ENCODE data around the gene PRKAG2. TPM values are rescaled to one million over a fixed set of nuclear protein-coding genes. Genes with fewer than 3 reads are reported as not detected.

PRKAG2 gene
- polyA plus RNA-seq, 1 of the 3 experiments (the other 2 are of a cell fraction), result 51.6 TPM

DNA sequence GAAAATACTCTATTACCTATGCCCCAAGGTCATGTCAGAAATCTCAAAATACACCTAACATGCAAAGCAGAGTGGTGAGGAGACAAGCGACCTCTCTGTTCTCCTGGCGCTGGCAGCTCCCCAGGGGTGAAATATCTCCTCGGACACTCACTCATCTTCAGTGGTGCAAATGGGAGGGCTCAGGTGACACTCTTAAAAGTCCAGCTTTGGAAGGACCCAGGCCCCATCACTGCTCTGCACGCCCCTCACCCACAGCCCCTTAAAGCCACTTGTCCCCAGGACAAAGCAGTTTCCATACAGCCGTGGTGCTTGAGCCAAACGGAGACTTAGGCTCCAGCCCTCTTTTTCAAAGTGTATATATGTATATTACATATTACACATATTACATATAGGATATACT lies 12.4 kb downstream of the PRKAG2 start:
- H3K27me3 ChIP-seq (ENCODE audit: insufficient read depth), result peaks cover 29% of the 10 kb centered on the region
- no peak overlapping the region for H3K4me2 ChIP-seq
- no peak overlapping the region for H3K9ac ChIP-seq
- no peaks in the 10 kb centered on the region for H3F3A ChIP-seq (replicated peaks; ENCODE audit: insufficient read depth)
- H3K9me3 ChIP-seq, result no peaks in the 10 kb centered on the region
- ChIA-PET POLR2A (no interaction called here), CTCF (interaction anchor here (1.6 kb wide), 1 partner anchor 13 kb away, joined by 5 read pairs; the partner anchor contains the start of gene PRKAG2)
- WGBS (ENCODE audit: low lambda C conversion rate), result 76% methylated on average over 6 of the region's 6 CpGs
- no peak overlapping the region for H3K4me3 ChIP-seq (ENCODE audit: low read depth in 2 of 2, low read length in 1 of 2)
- no peak for DNase-seq
- no peaks in the 10 kb centered on the region for H3K79me2 ChIP-seq (ENCODE audit: insufficient read depth)
- H4K20me1 ChIP-seq (ENCODE audit: insufficient read depth), result no peaks in the 10 kb centered on the region
- peaks cover 0 to 19% of the 10 kb centered on the region in 2 experiments; a peak in 1 of 4 replicates for H3K4me1 ChIP-seq (ENCODE audit: control insufficient read depth in 1 of 2, insufficient read depth in 2 of 2, low read depth in 1 of 2, low read length in 1 of 2)
- no peaks in the 10 kb centered on the region for H3K36me3 ChIP-seq (replicated peaks in 1 of 2; ENCODE audit: control insufficient read depth in 1 of 2, insufficient read depth in 2 of 2, low read length in 1 of 2)
- H2AFZ ChIP-seq (ENCODE audit: low read depth), result no peak overlapping the region
- H3K27ac ChIP-seq (ENCODE audit: low read depth in 2 of 2, low read length in 1 of 2), result no peak overlapping the region
- TF ChIP-seq SMC3 (IDR thresholded peaks at IDR 0.05; ENCODE audit: low read depth, low read length), result no peak
- no peak for TF ChIP-seq RCOR1 (IDR thresholded peaks at IDR 0.05; ENCODE audit: low read length)
- TF ChIP-seq TEAD4 (IDR thresholded peaks at IDR 0.05; ENCODE audit: borderline replicate concordance, insufficient read depth), result no peak
- no peak for TF ChIP-seq RFX5 (IDR thresholded peaks at IDR 0.05; ENCODE audit: low read length)
- TF ChIP-seq FOXJ3 (CRISPR knock-in tag; IDR thresholded peaks at IDR 0.05), result no peak
- TF ChIP-seq RXRA (IDR thresholded peaks at IDR 0.05; ENCODE audit: borderline replicate concordance, low read depth), result no peak
- no peak for TF ChIP-seq REST (IDR thresholded peaks at IDR 0.05; ENCODE audit: low read depth, low read length)
- no peak for TF ChIP-seq MAX (IDR thresholded peaks at IDR 0.05; ENCODE audit: low read depth)
- no peak for TF ChIP-seq MXI1 (IDR thresholded peaks at IDR 0.05; ENCODE audit: low read depth, low read length)
- no peak for TF ChIP-seq FOSL2 (IDR thresholded peaks at IDR 0.05; ENCODE audit: borderline replicate concordance, low read depth)
- no peaks in the 10 kb centered on the region for H3K9me2 ChIP-seq

- Histone ChIP-seq H3K27me3 (ENCODE audit: insufficient read depth) (peaks cover 28% of the 10 kb centered on the region; the same call in 1 of the 2 replicates), H3K9me2 (no peaks in the 10 kb centered on the region), H3K4me2 (no peak overlapping the region), H3F3A (replicated peaks; ENCODE audit: insufficient read depth) (no peaks in the 10 kb centered on the region), H3K4me3 (ENCODE audit: low read depth in 2 of 2, low read length in 1 of 2) (no peak overlapping the region), H3K36me3 (replicated peaks in 1 of 2; ENCODE audit: control insufficient read depth in 1 of 2, insufficient read depth in 2 of 2, low read length in 1 of 2) (no peaks in the 10 kb centered on the region), H3K9ac (no peak overlapping the region), H3K27ac (ENCODE audit: low read depth in 2 of 2, low read length in 1 of 2) (no peak overlapping the region), H4K20me1 (ENCODE audit: insufficient read depth) (no peaks in the 10 kb centered on the region), H3K4me1 (ENCODE audit: control insufficient read depth in 1 of 2, insufficient read depth in 2 of 2, low read depth in 1 of 2, low read length in 1 of 2) (peaks cover 0 to 15% of the 10 kb centered on the region in 2 experiments; a peak in 1 of 4 replicates), H3K79me2 (ENCODE audit: insufficient read depth) (no peaks in the 10 kb centered on the region), H2AFZ (ENCODE audit: low read depth) (no peak overlapping the region), H3K9me3 (no peaks in the 10 kb centered on the region)
- no peak for DNase-seq
- WGBS (ENCODE audit: low lambda C conversion rate), result 80% methylated on average over 9 of the region's 10 CpGs
- ChIA-PET POLR2A (no interaction called here), CTCF (interaction anchor here (1.6 kb wide), 1 partner anchor 13 kb away, joined by 5 read pairs; the partner anchor contains the start of gene PRKAG2)
- TF ChIP-seq SIN3A (IDR thresholded peaks at IDR 0.05; ENCODE audit: borderline replicate concordance, low read depth, low read length) (no peak), MXI1 (IDR thresholded peaks at IDR 0.05; ENCODE audit: low read depth, low read length) (no peak), NFIC (IDR thresholded peaks at IDR 0.05; ENCODE audit: borderline replicate concordance) (no peak), TCF12 (IDR thresholded peaks at IDR 0.05) (no peak), EP300 (IDR thresholded peaks at IDR 0.05; ENCODE audit: borderline replicate concordance in 1 of 2, low read depth in 1 of 2, low read length in 1 of 2) (no peak), TEAD4 (IDR thresholded peaks at IDR 0.05; ENCODE audit: borderline replicate concordance, insufficient read depth) (no peak), IRF3 (IDR thresholded peaks at IDR 0.05; ENCODE audit: low read depth, low read length) (no peak), MAX (IDR thresholded peaks at IDR 0.05; ENCODE audit: low read depth) (no peak), SMC3 (IDR thresholded peaks at IDR 0.05; ENCODE audit: low read depth, low read length) (no peak), GATA2 (CRISPR knock-in tag; IDR thresholded peaks at IDR 0.05) (no peak), JUND (IDR thresholded peaks at IDR 0.05) (no peak), RAD21 (IDR thresholded peaks at IDR 0.05; ENCODE audit: low read length) (no peak), RFX5 (IDR thresholded peaks at IDR 0.05; ENCODE audit: low read length) (no peak), FOSL2 (IDR thresholded peaks at IDR 0.05; ENCODE audit: borderline replicate concordance, low read depth) (no peak), POLR2AphosphoS5 (IDR thresholded peaks at IDR 0.05; ENCODE audit: low read depth, low read length) (no peak)
- TF ChIP-seq, protein P1, sequence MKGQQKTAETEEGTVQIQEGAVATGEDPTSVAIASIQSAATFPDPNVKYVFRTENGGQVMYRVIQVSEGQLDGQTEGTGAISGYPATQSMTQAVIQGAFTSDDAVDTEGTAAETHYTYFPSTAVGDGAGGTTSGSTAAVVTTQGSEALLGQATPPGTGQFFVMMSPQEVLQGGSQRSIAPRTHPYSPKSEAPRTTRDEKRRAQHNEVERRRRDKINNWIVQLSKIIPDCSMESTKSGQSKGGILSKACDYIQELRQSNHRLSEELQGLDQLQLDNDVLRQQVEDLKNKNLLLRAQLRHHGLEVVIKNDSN (IDR thresholded peaks at IDR 0.05; ENCODE audit: borderline replicate concordance, low read depth), result no peak
- TF ChIP-seq, protein P2, sequence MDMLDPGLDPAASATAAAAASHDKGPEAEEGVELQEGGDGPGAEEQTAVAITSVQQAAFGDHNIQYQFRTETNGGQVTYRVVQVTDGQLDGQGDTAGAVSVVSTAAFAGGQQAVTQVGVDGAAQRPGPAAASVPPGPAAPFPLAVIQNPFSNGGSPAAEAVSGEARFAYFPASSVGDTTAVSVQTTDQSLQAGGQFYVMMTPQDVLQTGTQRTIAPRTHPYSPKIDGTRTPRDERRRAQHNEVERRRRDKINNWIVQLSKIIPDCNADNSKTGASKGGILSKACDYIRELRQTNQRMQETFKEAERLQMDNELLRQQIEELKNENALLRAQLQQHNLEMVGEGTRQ (IDR thresholded peaks at IDR 0.05; ENCODE audit: borderline replicate concordance, low read depth, low read length), result no peak
Measured at GRCh38 chr7:151864081-151864480, 12.8 kb downstream of the PRKAG2 start.
